Osteoblast (primary cell): ENCODE data around the gene TCF21. TPM values are rescaled to one million over a fixed set of nuclear protein-coding genes. Genes with fewer than 3 reads are reported as not detected.

ENCODE experiments used
- DNase-seq: peaks from one replicate; pipeline ENCODE4 v3.0.0; 2011; ENCODE audit warnings: low spot score, mixed read lengths; ENCODE audit not compliant: insufficient read length; ENCODE audit errors: missing footprints
- H2AFZ ChIP-seq: 2 replicates; pipeline ENCODE4 v1.6.0; 2011; ENCODE audit warnings: mild to moderate bottlenecking, low read length
- H3K27ac ChIP-seq: 2 replicates; pipeline ENCODE4 v1.5.1; 2011; ENCODE audit warnings: mild to moderate bottlenecking, low read depth, low read length, moderate library complexity
- H3K27me3 ChIP-seq: 2 replicates; pipeline ENCODE4 v1.6.0; 2012; ENCODE audit warnings: mild to moderate bottlenecking, control low read depth, inconsistent platforms, low read length, moderate library complexity; ENCODE audit not compliant: insufficient read depth
- H3K36me3 ChIP-seq: 2 replicates; pipeline ENCODE4 v1.5.1; 2011; ENCODE audit warnings: mild to moderate bottlenecking, low read length, control low read depth, moderate library complexity; ENCODE audit not compliant: insufficient read depth
- H3K4me1 ChIP-seq: 2 replicates; pipeline ENCODE4 v1.5.1; 2011; ENCODE audit warnings: mild to moderate bottlenecking, low read length, control low read depth, moderate library complexity; ENCODE audit not compliant: insufficient read depth
- H3K4me2 ChIP-seq: 2 replicates; pipeline ENCODE4 v1.6.0; 2011; ENCODE audit warnings: mild to moderate bottlenecking, low read length; ENCODE audit not compliant: insufficient read depth
- H3K4me3 ChIP-seq: fragments of 200-600 bp; sonication (generic); 3 replicates; pipeline ENCODE4 v1.5.1; 2012; ENCODE audit warnings: mild to moderate bottlenecking, low read length, inconsistent platforms; ENCODE audit not compliant: insufficient read depth
- H3K79me2 ChIP-seq: 2 replicates; pipeline ENCODE4 v1.6.0; 2012; ENCODE audit warnings: mild to moderate bottlenecking, low read length, control low read depth, inconsistent platforms; ENCODE audit not compliant: insufficient read depth
- H3K9me3 ChIP-seq: 2 replicates; pipeline ENCODE4 v1.5.1; 2011; ENCODE audit warnings: low read depth, low read length, control low read depth
- H4K20me1 ChIP-seq: 2 replicates; pipeline ENCODE4 v1.6.0; 2012; ENCODE audit warnings: mild to moderate bottlenecking, low read length, control low read depth; ENCODE audit not compliant: insufficient read depth
- CTCF ChIP-seq: IDR thresholded peaks from 2 replicates; pipeline ENCODE4 v1.5.1; 2011; ENCODE audit warnings: mild to moderate bottlenecking, low read depth, low read length, moderate library complexity; ENCODE audit errors: extremely low read depth
- total RNA-seq: library from RNA; depleted of rRNA; stranded (reverse); fragments of >200 nt; gene quantifications from 2 replicates; pipeline ENCODE4 v1.2.3, GENCODE V29; 2012

The TCF21 gene
- total RNA-seq, 1 donor = not detected

DNA sequence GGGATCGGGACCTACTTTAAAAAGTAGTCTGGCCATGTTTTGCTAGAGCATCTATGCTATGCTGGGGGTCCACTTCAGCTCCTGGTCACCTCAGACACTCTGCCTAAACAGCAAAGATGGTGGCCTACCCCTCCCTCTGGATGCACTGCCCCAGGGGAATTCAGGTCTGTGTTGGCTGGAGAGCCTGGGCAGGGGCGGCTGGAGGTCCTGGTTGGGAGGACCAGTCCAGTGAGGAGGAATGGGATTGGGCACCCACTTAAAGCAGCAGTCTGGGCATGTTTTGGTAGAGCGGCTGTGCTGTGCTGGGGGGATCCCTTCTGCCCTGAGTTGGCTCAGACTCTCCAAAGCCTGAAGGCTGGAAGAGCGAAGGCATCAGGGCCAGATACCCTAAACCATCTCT is 23.2 kb upstream of the TCF21 start:
- peaks cover 10% of the 10 kb centered on the region for H3K9me3 ChIP-seq
- H3K27ac ChIP-seq = no peak overlapping the region
- no peaks in the 10 kb centered on the region for H3K79me2 ChIP-seq
- no peaks in the 10 kb centered on the region for H4K20me1 ChIP-seq
- no peaks in the 10 kb centered on the region for H3K4me1 ChIP-seq
- H2AFZ ChIP-seq = no peak overlapping the region
- H3K27me3 ChIP-seq = peaks cover 9% of the 10 kb centered on the region
- no peak for TF ChIP-seq CTCF
- H3K4me2 ChIP-seq = no peak overlapping the region
- no peak for DNase-seq
- no peaks in the 10 kb centered on the region for H3K36me3 ChIP-seq
- no peak overlapping the region for H3K4me3 ChIP-seq

DNA sequence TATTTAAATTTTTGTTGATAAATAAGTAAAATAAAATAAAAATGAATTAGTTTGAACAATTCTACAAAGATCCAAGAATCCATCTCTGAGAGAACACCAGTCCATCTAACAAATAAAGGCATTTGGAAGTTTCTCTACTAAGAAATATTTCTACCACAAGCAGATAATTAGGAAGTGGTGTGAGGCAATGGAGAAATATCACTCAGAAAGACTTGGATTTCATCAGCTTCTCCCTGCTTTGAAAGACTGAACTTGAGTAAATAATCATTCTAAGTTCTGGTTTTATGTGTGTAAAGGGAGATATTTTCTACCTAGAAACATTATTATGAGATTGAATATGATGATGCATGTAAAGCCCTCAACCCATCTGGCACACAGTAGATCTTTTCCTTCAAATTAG is 17.8 kb upstream of the TCF21 start:
- H3K4me3 ChIP-seq = no peak overlapping the region
- H3K9me3 ChIP-seq = no peaks in the 10 kb centered on the region
- no peak overlapping the region for H3K27ac ChIP-seq
- DNase-seq = no peak
- no peaks in the 10 kb centered on the region for H4K20me1 ChIP-seq
- H3K79me2 ChIP-seq = no peaks in the 10 kb centered on the region
- no peak for TF ChIP-seq CTCF
- no peaks in the 10 kb centered on the region for H3K36me3 ChIP-seq
- H3K4me1 ChIP-seq = no peaks in the 10 kb centered on the region
- peaks cover 29% of the 10 kb centered on the region for H3K27me3 ChIP-seq
- no peak overlapping the region for H2AFZ ChIP-seq
- H3K4me2 ChIP-seq = no peak overlapping the region

- Histone ChIP-seq H3K4me1 (no peaks in the 10 kb centered on the region), H2AFZ (no peak overlapping the region), H3K9me3 (no peaks in the 10 kb centered on the region), H3K4me3 (no peak overlapping the region), H3K36me3 (no peaks in the 10 kb centered on the region), H3K79me2 (no peaks in the 10 kb centered on the region), H3K4me2 (no peak overlapping the region), H3K27me3 (peaks cover 34% of the 10 kb centered on the region), H4K20me1 (no peaks in the 10 kb centered on the region), H3K27ac (no peak overlapping the region)
- no peak for DNase-seq
- TF ChIP-seq CTCF = no peak
These were observed 15.4 kb upstream of the TCF21 start for GRCh38 chr6:133873538-133873937.

- Histone ChIP-seq H3K9me3 (no peaks in the 10 kb centered on the region), H3K27me3 (peaks cover 39% of the 10 kb centered on the region), H3K79me2 (no peaks in the 10 kb centered on the region), H3K36me3 (no peaks in the 10 kb centered on the region), H4K20me1 (no peaks in the 10 kb centered on the region), H3K4me3 (no peak overlapping the region), H2AFZ (no peak overlapping the region), H3K27ac (no peak overlapping the region), H3K4me1 (no peaks in the 10 kb centered on the region), H3K4me2 (no peak overlapping the region)
- TF ChIP-seq CTCF = no peak
- no peak for DNase-seq
These were observed 11.8 kb upstream of the TCF21 start for GRCh38 chr6:133877116-133877515.
